Stimulated activated CD8-positive, alpha-beta memory T cell treated with anti-CD3 and anti-CD28 coated beads, Interleukin-4, amount 100 ng/mL, for 4 hours (primary cell): ENCODE results near the gene ARHGEF7.

Source experiments
- DNase-seq, 2 donors: peaks; one replicate each; pipeline ENCODE4 v3.0.0-alpha.2; 2020; ENCODE audit warnings: low read depth in 2 of 2, low spot score in 1 of 2

ARHGEF7 gene

GRCh38 chr13:111322001-111322915 is 207.1 kb downstream of the ARHGEF7 start:
- no peak for DNase-seq

DNA sequence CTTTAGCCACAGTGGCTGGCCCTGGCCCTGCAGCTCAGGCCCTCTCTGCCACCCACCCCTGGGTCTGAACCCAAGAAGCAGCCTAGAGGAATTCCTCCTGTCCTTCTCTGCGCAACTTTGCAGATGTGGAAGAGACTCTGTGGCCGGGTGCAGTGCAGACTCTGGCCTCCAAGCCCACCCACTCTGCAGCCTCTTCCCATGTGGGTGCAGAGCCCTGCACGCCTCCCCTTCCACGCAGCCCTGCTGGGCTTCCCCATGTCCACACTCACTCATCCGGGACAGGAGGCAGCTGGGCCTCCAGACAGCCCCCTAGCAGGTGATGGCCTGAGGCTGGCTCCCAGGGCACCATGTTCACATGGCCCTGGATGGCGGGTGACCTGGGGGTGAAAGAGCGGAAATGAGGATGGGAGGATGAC is 207.8 kb downstream of the ARHGEF7 start:
- DNase-seq, result no peak

DNA sequence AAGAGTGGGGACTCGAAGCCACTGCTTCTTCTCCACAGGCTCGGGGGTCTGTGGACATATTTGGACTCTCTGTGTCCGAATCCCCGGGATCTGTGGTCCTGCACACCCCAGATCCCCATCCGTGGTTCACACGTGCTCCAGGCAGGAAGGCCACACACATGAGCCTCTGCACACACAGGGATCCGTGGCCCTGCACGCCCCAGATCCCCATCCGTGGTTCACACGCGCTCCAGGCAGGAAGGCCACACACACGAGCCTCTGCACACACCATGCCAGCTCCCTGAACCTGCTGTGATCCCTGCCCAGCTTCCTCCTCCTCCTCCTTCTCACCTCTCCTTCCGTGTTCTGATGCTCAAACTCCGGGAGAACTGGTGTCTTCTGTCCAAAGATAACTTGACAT is 208.4 kb downstream of the ARHGEF7 start:
- DNase-seq, result no peak

DNA sequence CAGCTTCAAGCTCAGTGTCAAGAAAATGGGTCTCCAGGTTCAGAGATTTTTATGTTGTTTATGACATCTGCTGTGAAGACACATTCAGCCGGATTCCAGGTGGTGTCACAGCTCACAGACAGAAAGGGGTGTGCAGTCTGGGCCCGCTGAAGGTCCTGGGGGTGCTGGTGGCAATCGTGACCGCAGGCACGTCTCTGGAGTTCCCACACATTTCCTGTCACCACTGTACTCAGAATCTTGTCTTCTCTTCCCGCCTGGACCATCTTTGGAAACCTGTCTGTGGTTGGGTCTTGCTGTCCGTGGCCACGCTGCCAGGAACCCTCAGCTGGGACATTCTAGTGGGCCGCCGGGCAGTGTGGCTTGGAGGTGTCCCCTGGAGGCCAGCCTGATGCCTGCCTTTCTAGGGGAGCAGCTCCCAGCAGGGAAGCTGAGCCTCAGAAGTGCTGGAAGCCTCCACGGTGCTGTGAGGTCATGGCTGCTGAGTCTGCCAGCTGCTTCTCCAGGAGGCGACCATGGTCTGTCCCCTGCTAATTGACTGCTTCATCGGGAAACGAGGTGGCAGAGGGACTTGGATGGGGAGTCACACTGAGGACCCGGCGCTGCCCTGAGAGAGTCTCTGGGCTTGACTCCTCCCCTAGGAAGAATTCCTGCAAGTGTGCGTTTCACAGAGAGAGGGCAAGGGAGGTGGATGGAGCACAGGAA is 209.0 kb downstream of the ARHGEF7 start:
- DNase-seq, result no peak

- no peak for DNase-seq
Measured at GRCh38 chr13:111324736-111325135, 209.6 kb downstream of the ARHGEF7 start.

DNA sequence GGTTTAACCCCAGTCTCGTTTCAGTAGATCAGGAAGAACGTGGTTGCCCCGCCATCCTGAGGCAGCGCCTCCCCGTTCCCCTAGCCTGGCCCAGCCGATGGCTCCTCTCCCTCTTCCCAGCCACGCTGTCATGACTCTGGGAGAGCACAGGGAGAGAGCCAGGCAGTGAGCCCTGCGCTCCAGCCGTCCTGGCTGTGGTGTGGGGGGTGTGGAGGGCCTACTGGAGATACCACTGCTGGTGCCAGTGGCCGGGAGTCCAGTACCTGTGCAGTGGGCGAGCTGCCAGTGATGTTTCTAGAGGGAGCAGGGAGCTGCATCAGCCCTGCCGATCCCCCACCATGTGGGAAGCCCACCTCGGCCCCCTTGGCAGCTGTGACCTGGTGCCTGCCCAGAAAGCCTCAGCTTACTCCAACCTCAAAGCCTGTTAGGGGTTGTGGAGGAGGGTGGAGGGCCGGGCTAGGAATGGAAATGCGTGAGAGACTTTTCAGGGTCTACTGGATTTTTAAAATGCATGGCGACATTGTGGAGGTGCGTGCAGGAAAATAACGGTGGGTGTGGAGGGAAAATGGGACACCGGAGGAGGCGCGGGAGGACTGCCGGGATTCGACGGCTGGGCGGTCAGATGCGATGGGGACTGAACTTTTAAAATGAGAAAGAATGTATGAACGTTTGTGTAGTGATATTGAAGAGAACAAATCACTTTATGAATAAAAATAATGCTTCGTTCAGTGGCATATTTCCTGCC is 210.2 kb downstream of the ARHGEF7 start:
- DNase-seq, result no peak

- no peak for DNase-seq
Measured at GRCh38 chr13:111325941-111326620, 211.0 kb downstream of the ARHGEF7 start.

- DNase-seq, result no peak
Measured at GRCh38 chr13:111326621-111326965, 211.5 kb downstream of the ARHGEF7 start.

DNA sequence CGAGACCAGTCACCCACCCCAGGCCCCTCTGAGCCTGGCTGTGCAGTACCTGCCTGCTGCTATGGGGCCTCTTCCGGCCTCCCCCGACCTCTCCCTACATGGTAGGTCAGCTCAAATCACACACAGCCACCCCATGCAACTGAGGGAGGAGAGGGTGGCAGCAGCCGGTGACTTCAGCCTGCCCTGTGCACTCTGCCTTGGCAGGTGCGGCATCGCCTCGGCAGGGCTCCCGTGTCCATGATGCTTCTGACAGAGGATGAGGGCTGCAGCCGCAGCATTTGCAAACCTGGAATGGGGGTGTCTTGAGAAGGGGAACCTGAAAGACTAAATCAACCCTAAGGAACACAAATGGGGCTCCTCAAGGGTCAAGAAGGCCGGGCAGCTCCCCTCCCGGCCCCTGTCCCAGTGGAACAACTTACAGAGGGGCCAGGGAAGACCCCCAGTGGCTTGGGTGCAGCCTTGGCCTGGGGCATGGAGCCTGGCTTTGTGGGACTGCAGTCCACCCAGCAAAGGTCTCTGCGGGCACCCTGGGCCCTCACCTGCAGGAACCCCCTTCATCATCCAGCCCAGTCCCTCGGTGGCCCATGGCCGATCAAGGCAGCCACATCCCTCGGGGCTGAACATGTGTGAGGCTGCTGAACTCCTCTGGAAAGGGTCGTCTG is 212.0 kb downstream of the ARHGEF7 start:
- DNase-seq, result no peak

GRCh38 chr13:111327730-111328573 is 212.8 kb downstream of the ARHGEF7 start:
- no peak for DNase-seq

- DNase-seq, result no peak
Measured at GRCh38 chr13:111328574-111329410, 213.7 kb downstream of the ARHGEF7 start.

DNA sequence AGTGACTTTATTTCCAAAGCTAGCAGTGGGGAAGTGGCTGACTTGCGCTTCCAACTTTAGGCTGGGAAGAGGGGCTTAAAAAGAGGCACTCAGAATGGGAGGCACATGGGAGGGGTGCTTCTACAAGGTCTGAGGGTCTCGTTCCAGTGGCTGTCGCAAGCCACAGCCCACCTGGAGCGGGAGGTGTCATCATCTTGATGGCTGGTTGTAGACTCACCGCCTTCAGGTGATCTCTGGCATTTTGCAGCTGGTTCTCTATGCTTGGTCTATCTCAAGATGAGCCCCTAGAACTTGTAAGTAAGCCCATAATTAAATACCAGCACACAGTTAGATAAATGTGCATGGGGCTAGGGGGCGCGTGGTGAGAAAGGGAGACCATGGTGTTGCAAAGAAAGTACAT is 214.5 kb downstream of the ARHGEF7 start:
- no peak for DNase-seq

GRCh38 chr13:111330066-111330610 is 215.0 kb downstream of the ARHGEF7 start:
- no peak for DNase-seq

GRCh38 chr13:111335298-111335697 is 220.2 kb downstream of the ARHGEF7 start:
- DNase-seq, result no peak

GRCh38 chr13:111336666-111337065 is 221.6 kb downstream of the ARHGEF7 start:
- DNase-seq, result no peak

- no peak for DNase-seq
Measured at GRCh38 chr13:111337206-111337605, 222.1 kb downstream of the ARHGEF7 start.

GRCh38 chr13:111337741-111338140 is 222.6 kb downstream of the ARHGEF7 start:
- DNase-seq, result no peak

DNA sequence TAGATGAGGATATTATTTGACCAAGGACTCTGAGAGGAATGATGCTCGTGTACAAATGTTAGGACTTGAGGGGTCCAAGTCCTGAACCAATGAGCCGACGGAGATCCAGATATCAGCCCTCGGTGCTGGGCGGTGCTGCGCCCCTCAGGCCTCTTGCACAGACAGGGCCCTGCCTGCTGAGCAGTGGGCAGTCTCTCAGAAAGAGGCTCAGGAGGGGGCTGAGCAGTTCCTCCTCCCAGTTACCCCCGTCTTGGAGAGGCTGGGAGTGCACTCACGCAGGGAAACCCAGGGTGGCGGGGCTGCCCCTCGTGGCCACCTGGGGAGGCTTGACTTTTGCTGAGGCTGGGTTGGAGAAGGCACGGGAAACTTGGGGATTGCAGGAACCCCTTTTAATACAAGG is 223.7 kb downstream of the ARHGEF7 start:
- DNase-seq, result no peak
